GM19463 (cell line): ENCODE measurements around the gene MTX3.

ENCODE experiments used
- ATAC-seq: cut with Tn5 transposase; IDR thresholded peaks from one replicate; pipeline ENCODE4 v1.9.1; 2021; ENCODE audit warnings: mild to moderate bottlenecking, moderate library complexity; ENCODE audit not compliant: unreplicated experiment

The MTX3 gene

DNA sequence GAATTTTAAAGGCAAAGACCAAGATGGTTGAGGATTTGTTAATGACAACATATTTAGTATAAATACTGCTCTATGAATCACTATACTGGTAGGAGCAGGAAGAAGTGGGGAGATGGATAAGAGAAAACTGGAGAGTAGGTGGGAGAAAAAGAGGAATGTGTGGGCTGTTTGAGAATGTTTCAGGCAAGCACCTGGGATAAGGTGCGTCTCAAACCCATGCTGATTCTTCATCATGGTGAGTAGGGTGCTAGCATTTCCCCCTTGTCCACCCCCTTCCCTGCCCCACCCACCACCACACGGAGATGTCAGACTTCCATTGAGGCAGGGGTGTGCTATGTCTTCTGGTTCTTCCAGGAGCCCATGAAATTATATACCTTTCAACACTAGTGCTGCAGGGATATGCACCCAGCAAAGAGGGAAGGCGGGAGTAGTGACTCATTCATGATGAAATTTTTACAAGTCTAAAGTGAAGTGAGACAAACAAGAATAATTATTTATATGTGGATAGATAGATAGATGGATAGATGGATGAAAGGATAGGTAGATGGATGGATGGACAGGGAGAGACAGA lies 54.3 kb downstream of the MTX3 start:
- no peak for ATAC-seq

DNA sequence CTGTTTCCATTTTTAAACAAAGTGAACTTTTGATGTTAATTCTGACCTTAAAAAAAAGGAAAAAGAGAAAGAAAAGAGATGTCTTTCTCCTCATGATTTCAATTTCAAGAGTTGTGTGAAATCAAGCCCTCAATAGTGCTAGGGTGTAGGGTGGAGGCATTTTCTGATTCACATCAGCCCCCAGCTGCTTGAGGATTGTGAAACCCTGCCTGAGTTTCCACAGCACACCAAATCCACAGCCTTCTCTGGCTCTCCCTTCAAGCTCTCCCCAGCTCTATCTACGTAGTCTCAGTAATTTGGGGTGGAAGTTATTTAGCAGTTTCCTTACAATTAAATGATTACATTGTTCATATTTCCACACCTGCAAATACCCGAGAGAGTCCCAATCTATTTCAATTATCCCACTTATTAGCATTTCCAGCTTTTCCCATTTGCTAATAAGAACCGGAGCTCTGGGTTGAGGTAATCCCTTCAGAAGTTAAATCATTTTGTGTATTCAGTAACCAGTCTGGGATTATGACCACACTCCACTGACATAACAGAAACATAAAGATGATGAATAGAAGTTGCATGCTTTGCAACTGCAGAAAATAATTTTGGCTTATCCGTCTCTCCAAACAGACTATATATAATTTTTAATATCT lies 54.9 kb downstream of the MTX3 start:
- no peak for ATAC-seq

DNA sequence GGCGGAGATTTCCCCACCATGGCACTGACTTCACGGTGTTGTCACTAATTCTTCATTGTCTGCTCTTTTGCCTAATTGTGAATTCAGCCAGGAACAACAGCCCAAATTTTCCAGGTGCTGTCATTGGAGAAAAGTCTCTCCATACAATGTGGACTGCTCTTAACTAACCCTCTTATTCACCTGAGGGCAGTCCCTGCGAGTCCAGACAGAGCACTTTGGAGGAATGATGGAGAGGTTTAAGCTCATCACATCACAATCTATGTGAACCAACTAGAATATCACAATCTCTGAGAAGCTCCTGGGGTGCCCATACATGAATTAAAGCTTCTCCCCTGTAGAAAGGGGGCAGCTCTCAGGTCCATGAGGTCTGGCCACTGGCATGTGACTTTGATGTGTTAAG lies 56.4 kb downstream of the MTX3 start:
- no peak for ATAC-seq

DNA sequence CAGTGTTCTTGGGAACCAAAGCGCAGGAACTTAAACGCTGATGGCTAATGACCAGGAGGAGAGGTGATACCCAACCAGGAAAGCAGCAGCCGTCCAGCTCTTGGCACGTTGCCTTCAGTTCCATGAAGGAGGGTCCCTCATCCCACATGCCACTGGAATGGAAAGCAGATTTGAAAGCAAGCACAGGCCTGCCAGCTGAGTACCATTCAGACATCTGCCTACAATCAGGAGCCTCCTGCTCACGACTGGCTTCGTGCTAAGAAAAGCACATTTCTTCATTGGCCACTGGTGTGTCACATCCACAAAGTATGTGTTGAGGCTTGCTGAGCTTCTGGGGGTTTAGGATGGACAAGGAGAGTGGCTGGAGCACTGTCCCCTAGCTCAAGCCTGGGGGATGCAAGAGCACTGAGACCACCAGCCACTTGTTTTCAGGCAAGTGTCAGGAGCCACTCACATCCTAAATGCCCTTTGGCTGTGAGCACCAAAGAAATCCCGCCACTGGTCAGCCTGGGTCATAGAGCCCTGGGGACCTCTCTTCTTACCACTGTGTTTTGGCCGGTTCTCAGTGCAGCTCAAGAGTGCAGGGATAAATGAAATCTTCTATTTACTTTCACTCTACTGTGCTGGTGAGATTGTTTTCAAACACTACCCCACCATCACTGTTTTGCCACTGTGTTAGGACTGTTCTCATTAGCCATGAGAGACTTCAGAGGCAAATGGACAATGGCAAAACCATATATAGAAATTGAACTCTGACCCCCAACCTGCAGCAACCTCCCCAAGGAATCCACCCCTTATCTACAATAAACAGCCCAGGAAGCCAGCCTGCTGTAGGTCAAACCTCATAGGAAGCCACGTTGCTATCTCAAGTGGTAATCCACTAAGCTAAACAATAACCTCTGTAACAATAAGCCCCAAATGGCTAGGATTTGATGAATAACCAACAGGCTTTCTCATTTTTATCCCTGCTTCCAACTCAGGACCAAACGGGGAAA lies 58.3 kb downstream of the MTX3 start:
- ATAC-seq = no peak

DNA sequence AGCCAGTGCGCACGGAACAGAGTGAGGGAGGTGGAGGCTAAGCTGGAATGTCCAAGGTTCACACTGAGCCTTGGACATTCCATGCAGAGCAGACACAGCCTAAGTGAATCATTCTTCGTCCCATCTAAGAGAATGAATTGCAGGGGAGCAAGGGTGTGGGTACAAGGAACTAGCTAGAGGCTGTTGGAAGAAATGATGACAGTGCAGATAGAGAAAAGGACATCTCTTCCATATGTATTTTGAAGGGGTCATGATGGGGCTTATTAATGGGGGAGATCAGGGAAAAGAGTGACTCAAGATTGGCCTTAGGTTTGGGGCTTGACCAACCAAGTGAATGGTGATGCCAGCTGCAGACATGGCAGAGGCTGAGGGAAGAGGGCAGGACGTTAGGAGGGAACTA lies 59.2 kb downstream of the MTX3 start:
- ATAC-seq = no peak

DNA sequence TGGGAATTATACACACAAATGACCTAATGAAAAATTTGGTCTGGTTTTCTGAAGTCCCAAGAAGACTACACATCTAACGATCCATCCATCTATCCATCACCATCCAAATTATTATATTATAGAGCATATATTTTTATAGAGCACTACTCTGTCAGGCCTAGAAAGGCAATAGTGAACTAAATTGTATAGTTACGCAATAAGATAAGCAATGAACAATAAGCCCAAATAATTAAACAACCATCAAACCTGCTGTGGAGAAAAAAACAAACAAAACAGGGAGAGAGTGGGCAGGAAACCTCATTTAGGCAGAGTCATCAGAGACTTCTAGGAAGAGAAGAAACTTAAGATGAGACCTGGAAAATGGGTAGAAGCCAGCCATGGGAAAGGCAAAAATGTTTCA lies 59.7 kb downstream of the MTX3 start:
- no peak for ATAC-seq

DNA sequence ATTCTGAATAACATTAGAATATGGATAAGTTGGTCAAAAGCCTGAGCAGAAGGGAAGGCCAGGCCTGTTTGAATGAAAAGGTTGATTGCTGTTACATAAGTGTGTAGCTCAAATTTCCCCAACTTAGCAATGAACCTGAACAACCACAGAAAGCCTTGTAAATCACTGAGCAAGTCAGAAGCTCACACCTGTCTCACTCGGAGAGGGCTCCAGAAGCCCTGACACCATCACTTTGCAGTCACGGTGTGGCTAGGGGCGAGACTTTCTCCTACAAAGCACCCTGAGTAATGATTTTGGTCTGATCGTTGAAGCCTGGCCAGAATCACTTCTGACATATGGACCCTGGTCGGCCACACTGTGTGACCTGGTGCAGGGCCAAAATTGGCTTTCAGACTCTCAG lies 62.0 kb downstream of the MTX3 start:
- ATAC-seq = no peak
